ENCODE data around the gene BMPR1A. TPM values are rescaled to one million over a fixed set of nuclear protein-coding genes. Genes with fewer than 3 reads are reported as not detected.
"Not testable (repeated sequence)": the region's sequence is repeated elsewhere in the genome, so short reads cannot be mapped to it uniquely, and the experiment has no call there.

Gene BMPR1A
- total and polyA plus RNA-seq, 9 of the 15 experiments (the other 6 are each of a cell fraction or from before 2014, with no cell fraction given): 1.6 to 17.5 (median 9.1) TPM

DNA sequence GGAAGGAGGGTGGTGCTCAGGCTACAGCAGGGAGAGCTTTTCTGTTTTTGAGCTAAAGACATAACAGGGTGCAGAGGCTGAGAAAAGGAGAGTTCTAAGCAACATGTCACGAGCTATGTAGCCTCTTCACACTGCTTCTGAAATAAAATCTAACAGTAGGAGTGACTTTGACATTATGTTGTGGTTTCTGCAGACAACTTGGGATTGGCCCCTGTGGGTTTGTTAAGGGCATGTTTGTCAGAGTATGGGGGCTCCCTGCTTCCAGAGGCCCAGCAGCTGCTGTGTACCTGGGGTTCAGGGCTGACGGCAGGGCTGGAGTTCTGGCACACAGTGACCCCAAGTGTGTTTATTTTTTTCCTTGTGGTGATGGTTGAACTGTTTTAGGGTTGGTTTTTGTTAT lies 176.3 kb downstream of the BMPR1A start:
- no peaks in the 10 kb centered on the region for H3K27me3 ChIP-seq (ENCODE audit: control insufficient read depth in 2 of 2, insufficient read depth in 2 of 2, low read length in 2 of 2)
- H2AFZ ChIP-seq (ENCODE audit: low read depth, low read length): no peak overlapping the region
- H4K20me1 ChIP-seq (replicated peaks; ENCODE audit: control insufficient read depth, insufficient read depth, low read length): no peaks in the 10 kb centered on the region
- no peaks in the 10 kb centered on the region for H3K36me3 ChIP-seq (ENCODE audit: control insufficient read depth, insufficient read depth, low read length)
- no peaks in the 10 kb centered on the region for H3K79me2 ChIP-seq (ENCODE audit: control insufficient read depth, insufficient read depth, low read length)
- intact Hi-C loops (cut with micrococcal nuclease) (no loop called here), in situ Hi-C loops (cut with MboI) (no loop called here)
- no peak for DNase-seq (ENCODE audit: extremely low read depth in 1 of 4, low spot score in 3 of 4)
- ChIA-PET POLR2A (no interaction called here), CTCF (ENCODE audit: low intra/inter-chr PET ratio) (no interaction called here)
- no peak overlapping the region for H3K4me3 ChIP-seq
- no peaks in the 10 kb centered on the region for H3K9me3 ChIP-seq (replicated peaks; ENCODE audit: control insufficient read depth, insufficient read depth, low read depth, low read length)
- TF ChIP-seq SPI1 (IDR thresholded peaks at IDR 0.05; ENCODE audit: borderline replicate concordance, low read depth, low read length): no peak
- TF ChIP-seq CBFA2T3 (IDR thresholded peaks at IDR 0.05): no peak
- TF ChIP-seq PURB (CRISPR knock-in tag; IDR thresholded peaks at IDR 0.05; ENCODE audit: low read depth): no peak
- TF ChIP-seq RBFOX2 (IDR thresholded peaks at IDR 0.05; ENCODE audit: low read depth, low read length): no peak
- TF ChIP-seq ZNF311 (CRISPR knock-in tag; IDR thresholded peaks at IDR 0.05): no peak
- TF ChIP-seq SNIP1 (IDR thresholded peaks at IDR 0.05; ENCODE audit: low read depth): no peak
- TF ChIP-seq FUS (optimal IDR thresholded peaks at IDR 0.05; ENCODE audit: low read depth, low read length): no peak
- TF ChIP-seq ESRRA (IDR thresholded peaks at IDR 0.05; ENCODE audit: borderline replicate concordance, low read depth): no peak
- TF ChIP-seq, protein P1, sequence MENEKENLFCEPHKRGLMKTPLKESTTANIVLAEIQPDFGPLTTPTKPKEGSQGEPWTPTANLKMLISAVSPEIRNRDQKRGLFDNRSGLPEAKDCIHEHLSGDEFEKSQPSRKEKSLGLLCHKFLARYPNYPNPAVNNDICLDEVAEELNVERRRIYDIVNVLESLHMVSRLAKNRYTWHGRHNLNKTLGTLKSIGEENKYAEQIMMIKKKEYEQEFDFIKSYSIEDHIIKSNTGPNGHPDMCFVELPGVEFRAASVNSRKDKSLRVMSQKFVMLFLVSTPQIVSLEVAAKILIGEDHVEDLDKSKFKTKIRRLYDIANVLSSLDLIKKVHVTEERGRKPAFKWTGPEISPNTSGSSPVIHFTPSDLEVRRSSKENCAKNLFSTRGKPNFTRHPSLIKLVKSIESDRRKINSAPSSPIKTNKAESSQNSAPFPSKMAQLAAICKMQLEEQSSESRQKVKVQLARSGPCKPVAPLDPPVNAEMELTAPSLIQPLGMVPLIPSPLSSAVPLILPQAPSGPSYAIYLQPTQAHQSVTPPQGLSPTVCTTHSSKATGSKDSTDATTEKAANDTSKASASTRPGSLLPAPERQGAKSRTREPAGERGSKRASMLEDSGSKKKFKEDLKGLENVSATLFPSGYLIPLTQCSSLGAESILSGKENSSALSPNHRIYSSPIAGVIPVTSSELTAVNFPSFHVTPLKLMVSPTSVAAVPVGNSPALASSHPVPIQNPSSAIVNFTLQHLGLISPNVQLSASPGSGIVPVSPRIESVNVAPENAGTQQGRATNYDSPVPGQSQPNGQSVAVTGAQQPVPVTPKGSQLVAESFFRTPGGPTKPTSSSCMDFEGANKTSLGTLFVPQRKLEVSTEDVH (IDR thresholded peaks at IDR 0.05; ENCODE audit: low read depth, partially characterized antibody): no peak
- TF ChIP-seq ZBTB2 (IDR thresholded peaks at IDR 0.05): no peak
- H3K4me1 ChIP-seq (replicated peaks in 1 of 2; ENCODE audit: control insufficient read depth in 2 of 2, insufficient read depth in 2 of 2, low read length in 2 of 2): no peaks in the 10 kb centered on the region
- ATAC-seq: no peak
- FAIRE-seq: no peak
- WGBS (ENCODE audit: insufficient coverage, low coverage, missing lambda C conversion rate): 37% methylated on average over 2 of the region's 2 CpGs
- H3K4me2 ChIP-seq (ENCODE audit: insufficient read depth, low read length): no peak overlapping the region
- no peak overlapping the region for H3K27ac ChIP-seq (ENCODE audit: extremely low read depth, low read depth, low read length)
- no peak overlapping the region for H3K9ac ChIP-seq (ENCODE audit: insufficient read depth in 1 of 2, low read depth in 2 of 2, low read length in 2 of 2)
- BruUV-seq (replicated peaks): no TSS peak
- no peaks in the 10 kb centered on the region for H3K9me1 ChIP-seq (ENCODE audit: control insufficient read depth, insufficient read depth, low read length)

DNA sequence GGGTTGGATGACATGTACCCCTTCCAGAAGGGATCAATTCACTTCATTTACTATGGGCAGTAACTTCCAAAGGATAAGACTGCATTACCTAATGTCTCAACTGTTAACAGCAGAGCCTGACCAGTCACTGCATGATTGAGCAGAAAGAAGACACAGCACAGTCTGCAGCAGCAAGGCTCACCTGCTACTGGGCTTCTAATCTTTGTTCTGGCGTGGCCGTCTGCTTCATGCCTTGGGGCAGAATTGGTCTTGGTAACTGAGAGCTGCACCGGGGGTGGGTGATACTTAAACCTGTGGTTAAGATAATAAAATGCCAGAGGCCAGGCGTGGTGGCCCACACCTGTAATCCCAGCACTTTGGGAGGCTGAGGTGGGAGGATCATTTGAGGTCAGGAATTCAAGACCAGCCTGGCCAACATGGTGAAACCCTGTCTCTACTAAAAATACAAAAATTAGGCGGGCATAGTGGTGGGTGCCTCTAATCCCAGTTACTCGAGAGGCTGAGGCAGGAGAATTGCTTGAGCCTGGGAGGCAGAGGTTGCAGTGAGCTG lies 177.8 kb downstream of the BMPR1A start:
- POLR2A ChIA-PET; FAIRE-seq; H3K4me2 ChIP-seq (ENCODE audit: insufficient read depth, low read length); H3K4me1 ChIP-seq (replicated peaks in 1 of 2; ENCODE audit: control insufficient read depth in 2 of 2, insufficient read depth in 2 of 2, low read length in 2 of 2); H3K27me3 ChIP-seq (ENCODE audit: control insufficient read depth in 2 of 2, insufficient read depth in 2 of 2, low read length in 2 of 2); DNase-seq (ENCODE audit: extremely low read depth in 1 of 4, low spot score in 3 of 4); H2AFZ ChIP-seq (ENCODE audit: low read depth, low read length); H3K9me3 ChIP-seq (replicated peaks; ENCODE audit: control insufficient read depth, insufficient read depth, low read depth, low read length); intact Hi-C loops (cut with micrococcal nuclease); H3K9me1 ChIP-seq (ENCODE audit: control insufficient read depth, insufficient read depth, low read length); in situ Hi-C loops (cut with MboI); H3K79me2 ChIP-seq (ENCODE audit: control insufficient read depth, insufficient read depth, low read length); H4K20me1 ChIP-seq (replicated peaks; ENCODE audit: control insufficient read depth, insufficient read depth, low read length); H3K36me3 ChIP-seq (ENCODE audit: control insufficient read depth, insufficient read depth, low read length); H3K27ac ChIP-seq (ENCODE audit: extremely low read depth, low read depth, low read length); CTCF ChIA-PET (ENCODE audit: low intra/inter-chr PET ratio); BruUV-seq (replicated peaks); H3K9ac ChIP-seq (ENCODE audit: insufficient read depth in 1 of 2, low read depth in 2 of 2, low read length in 2 of 2); H3K4me3 ChIP-seq: not testable (repeated sequence)
- peak; percentile 58; the same call in 2 of the 3 replicates for ATAC-seq
- WGBS (ENCODE audit: insufficient coverage, low coverage, missing lambda C conversion rate): 30% methylated on average over 4 of the region's 6 CpGs

Measured in K562 (cell line).